Measurements from ENCODE around the gene DNAI1.

DNAI1 gene

GRCh38 chr9:34490760-34491159 lies 32.2 kb downstream of the DNAI1 start:
- TF ChIP-seq CTCF (IDR thresholded peaks at IDR 0.05; ENCODE audit: low read depth, low read length, missing control alignments) = no peak
- in situ Hi-C loops (cut with HindIII; ENCODE audit: low sequenced_read_pairs) = no loop called here
- no peak overlapping the region for H3K4me3 ChIP-seq (ENCODE audit: low read depth, low read length)
- no peak for DNase-seq (ENCODE audit: low read depth)

- DNase-seq (ENCODE audit: low read depth) = no peak
- in situ Hi-C loops (cut with HindIII; ENCODE audit: low sequenced_read_pairs) = no loop called here
- no peak for TF ChIP-seq CTCF (IDR thresholded peaks at IDR 0.05; ENCODE audit: low read depth, low read length, missing control alignments)
Observed at GRCh38 chr9:34491596-34491995, 33.0 kb downstream of the DNAI1 start.

GRCh38 chr9:34492051-34492450 lies 33.4 kb downstream of the DNAI1 start:
- no peak overlapping the region for H3K4me3 ChIP-seq (ENCODE audit: low read depth, low read length)
- no peak for TF ChIP-seq CTCF (IDR thresholded peaks at IDR 0.05; ENCODE audit: low read depth, low read length, missing control alignments)
- in situ Hi-C loops (cut with HindIII; ENCODE audit: low sequenced_read_pairs) = no loop called here
- no peak for DNase-seq (ENCODE audit: low read depth)

More at GRCh38 chr9:34491596-34491995, 33.0 kb downstream of the DNAI1 start:
- H3K4me3 ChIP-seq (ENCODE audit: low read depth, low read length) = no peak overlapping the region

GRCh38 chr9:34493972-34494535 lies 35.4 kb downstream of the DNAI1 start:
- TF ChIP-seq CTCF (IDR thresholded peaks at IDR 0.05; ENCODE audit: low read depth, low read length, missing control alignments) = no peak
- H3K4me3 ChIP-seq (ENCODE audit: low read depth, low read length) = no peak overlapping the region
- in situ Hi-C loops (cut with HindIII; ENCODE audit: low sequenced_read_pairs) = no loop called here
- DNase-seq (ENCODE audit: low read depth) = peak; percentile 36

GRCh38 chr9:34496149-34496712 lies 37.6 kb downstream of the DNAI1 start:
- TF ChIP-seq CTCF (IDR thresholded peaks at IDR 0.05; ENCODE audit: low read depth, low read length, missing control alignments) = no peak
- DNase-seq (ENCODE audit: low read depth) = no peak
- no peak overlapping the region for H3K4me3 ChIP-seq (ENCODE audit: low read depth, low read length)
- in situ Hi-C loops (cut with HindIII; ENCODE audit: low sequenced_read_pairs) = no loop called here

GRCh38 chr9:34498553-34498952 lies 39.9 kb downstream of the DNAI1 start:
- no peak for TF ChIP-seq CTCF (IDR thresholded peaks at IDR 0.05; ENCODE audit: low read depth, low read length, missing control alignments)
- DNase-seq (ENCODE audit: low read depth) = no peak
- in situ Hi-C loops (cut with HindIII; ENCODE audit: low sequenced_read_pairs) = no loop called here
- H3K4me3 ChIP-seq (ENCODE audit: low read depth, low read length) = no peak overlapping the region

Data from astrocyte of the cerebellum (primary cell).